PFSK-1 (cell line): ENCODE data around the gene KCNK3.

Source experiments
- FOXP2 ChIP-seq: optimal IDR thresholded peaks from 2 replicates; pipeline ENCODE3; 2011; ENCODE audit warnings: borderline replicate concordance, control low read depth, inconsistent platforms; ENCODE audit not compliant: insufficient read depth; ENCODE audit errors: extremely low read length, extremely low read depth
- POLR2AphosphoS5 ChIP-seq: IDR thresholded peaks from 2 replicates; pipeline ENCODE4 v1.6.1; 2012; ENCODE audit warnings: low read depth, mild to moderate bottlenecking, control low read depth, low read length, moderate library complexity
- REST ChIP-seq, 2 experiments: IDR thresholded peaks; 2 replicates each; pipeline versions ENCODE4 v1.6.1 to v1.8.0; 2011 to 2012; ENCODE audit warnings: low read depth in 2 of 2, low read length in 2 of 2, control low read depth in 1 of 2, inconsistent platforms in 1 of 2, mild to moderate bottlenecking in 1 of 2, moderate library complexity in 1 of 2; ENCODE audit not compliant: insufficient read depth in 1 of 2
- SIN3A ChIP-seq: IDR thresholded peaks from 2 replicates; pipeline ENCODE4 v1.6.1; 2012; ENCODE audit warnings: mild to moderate bottlenecking, low read length, moderate library complexity, borderline replicate concordance; ENCODE audit not compliant: insufficient read depth
- TAF1 ChIP-seq: IDR thresholded peaks from 2 replicates; pipeline ENCODE4 v1.6.1; 2012; ENCODE audit warnings: low read length, control low read depth, borderline replicate concordance; ENCODE audit not compliant: insufficient read depth

KCNK3 gene

GRCh38 chr2:26682155-26682554 is 10.4 kb upstream of the KCNK3 start:
- TF ChIP-seq POLR2AphosphoS5, result no peak
- TF ChIP-seq TAF1, result no peak
- TF ChIP-seq FOXP2, result no peak
- no peak for TF ChIP-seq REST (IDR thresholded peaks at IDR 0.05; ENCODE audit: insufficient read depth in 1 of 2, low read depth in 2 of 2, low read length in 2 of 2)
- TF ChIP-seq SIN3A, result no peak

- TF ChIP-seq REST (IDR thresholded peaks at IDR 0.05; ENCODE audit: insufficient read depth in 1 of 2, low read depth in 2 of 2, low read length in 2 of 2), result no peak
- no peak for TF ChIP-seq SIN3A
- no peak for TF ChIP-seq FOXP2
- no peak for TF ChIP-seq TAF1
- TF ChIP-seq POLR2AphosphoS5, result no peak
Observed at GRCh38 chr2:26683583-26683982, 8.9 kb upstream of the KCNK3 start.

GRCh38 chr2:26685341-26685740 is 7.2 kb upstream of the KCNK3 start:
- TF ChIP-seq REST (IDR thresholded peaks at IDR 0.05; ENCODE audit: insufficient read depth in 1 of 2, low read depth in 2 of 2, low read length in 2 of 2), result no peak

GRCh38 chr2:26685989-26686839 is 6.3 kb upstream of the KCNK3 start:
- no peak for TF ChIP-seq REST (IDR thresholded peaks at IDR 0.05; ENCODE audit: insufficient read depth in 1 of 2, low read depth in 2 of 2, low read length in 2 of 2)
- no peak for TF ChIP-seq POLR2AphosphoS5
- TF ChIP-seq FOXP2, result no peak
- no peak for TF ChIP-seq SIN3A
- no peak for TF ChIP-seq TAF1

GRCh38 chr2:26687328-26687727 is 5.2 kb upstream of the KCNK3 start:
- TF ChIP-seq SIN3A (no peak), FOXP2 (no peak), REST (IDR thresholded peaks at IDR 0.05; ENCODE audit: insufficient read depth in 1 of 2, low read depth in 2 of 2, low read length in 2 of 2) (no peak), TAF1 (no peak), POLR2AphosphoS5 (no peak)
